Endothelial cell of umbilical vein (primary cell): ENCODE measurements around the gene MICAL3. TPM values are rescaled to one million over a fixed set of nuclear protein-coding genes. Genes with fewer than 3 reads are reported as not detected.

ENCODE experiments used
- BruUV-seq: library from RNA; stranded (reverse); fragments of 400-500 nt; replicated peaks from 2 replicates; lab custom pipeline; 2021; lab: Mats Ljungman, UMichigan
- CTCF ChIA-PET: fragments of 300-600, 350-600 bp; sonication (Branson Sonifier 250); formaldehyde crosslinking; loops from one replicate; lab custom pipeline; 2021; ENCODE audit warnings: antibody characterized with exemption, inconsistent platforms; lab: Charles Lee
- POLR2A ChIA-PET: fragments of 300-600, 350-600 bp; sonication (Branson Sonifier 250); formaldehyde crosslinking; loops from one replicate; lab custom pipeline; 2021; ENCODE audit warnings: antibody characterized with exemption, inconsistent platforms; lab: Charles Lee
- DNase-seq: peaks from one replicate; pipeline ENCODE4 v3.0.0-alpha.2; 2011; ENCODE audit warnings: low read depth, low spot score
- FAIRE-seq: peaks from 2 replicates; lab custom pipeline; 2011; peaks lifted over from hg19 to GRCh38; lab: Jason Lieb, UNC
- H2AFZ ChIP-seq: 2 replicates; pipeline ENCODE4 v1.6.0; 2012; ENCODE audit warnings: low read depth, low read length, control low read depth, inconsistent platforms
- H3K27ac ChIP-seq: 2 replicates; pipeline ENCODE4 v1.5.1; 2011; ENCODE audit warnings: low read depth, mild to moderate bottlenecking, control low read depth, low read length, moderate library complexity; ENCODE audit not compliant: insufficient read depth
- H3K27me3 ChIP-seq, 2 experiments: 2 replicates each; pipeline versions ENCODE4 v1.6.0 to v1.6.1; 2011; ENCODE audit warnings: low read length in 2 of 2, mixed read lengths in 1 of 2; ENCODE audit not compliant: control insufficient read depth in 2 of 2, insufficient read depth in 2 of 2
- H3K36me3 ChIP-seq, 2 experiments: 2 replicates in 1 of 2; 3 replicates in 1 of 2; pipeline ENCODE4 v1.5.1; 2011; ENCODE audit warnings: low read length in 2 of 2, mild to moderate bottlenecking in 1 of 2, moderate library complexity in 1 of 2; ENCODE audit not compliant: control insufficient read depth in 2 of 2, insufficient read depth in 2 of 2; ENCODE audit errors: extremely low read depth in 1 of 2
- H3K4me1 ChIP-seq: 3 replicates; pipeline ENCODE4 v1.5.1; 2011; ENCODE audit warnings: mild to moderate bottlenecking, low read length; ENCODE audit not compliant: control insufficient read depth, insufficient read depth; ENCODE audit errors: extremely low read depth
- H3K4me2 ChIP-seq: 2 replicates; pipeline ENCODE4 v1.6.1; 2011; ENCODE audit warnings: low read length, control low read depth, mixed read lengths; ENCODE audit not compliant: insufficient read depth
- H3K4me3 ChIP-seq, 3 experiments: fragments of 200-600 bp in 1 of 3; sonication (generic), shearing (Covaris generic) in 1 of 3; replicated peaks in 1 of 3; 2 replicates each; pipeline ENCODE4 v1.5.1; 2011 to 2016; ENCODE audit warnings: control low read depth in 3 of 3, low read length in 3 of 3, mild to moderate bottlenecking in 2 of 3, inconsistent platforms in 1 of 3, low read depth in 1 of 3, moderate library complexity in 1 of 3; ENCODE audit not compliant: insufficient read depth in 1 of 3
- H3K79me2 ChIP-seq: 2 replicates; pipeline ENCODE4 v1.6.0; 2012; ENCODE audit warnings: low read length, inconsistent platforms; ENCODE audit not compliant: control insufficient read depth, insufficient read depth
- H3K9ac ChIP-seq: replicated peaks from 2 replicates; pipeline ENCODE3; 2011; ENCODE audit warnings: low read length, control low read depth; ENCODE audit not compliant: insufficient read depth; ENCODE audit errors: extremely low read depth
- H3K9me1 ChIP-seq: replicated peaks from 3 replicates; pipeline ENCODE4 v1.6.0; 2011; ENCODE audit warnings: mild to moderate bottlenecking, low read length; ENCODE audit not compliant: control insufficient read depth, insufficient read depth; ENCODE audit errors: extremely low read depth
- H3K9me3 ChIP-seq: replicated peaks from 2 replicates; pipeline ENCODE4 v1.5.1; 2012; ENCODE audit warnings: low read length, inconsistent platforms; ENCODE audit not compliant: control insufficient read depth, insufficient read depth
- H4K20me1 ChIP-seq: replicated peaks from 2 replicates; pipeline ENCODE3; 2011; ENCODE audit warnings: mild to moderate bottlenecking, low read length; ENCODE audit not compliant: control insufficient read depth, insufficient read depth; ENCODE audit errors: extremely low read depth
- EZH2 ChIP-seq: IDR thresholded peaks from 2 replicates; pipeline ENCODE4 v1.6.1; 2012; ENCODE audit warnings: borderline replicate concordance, low read depth, mild to moderate bottlenecking, moderate library complexity, low read length, inconsistent platforms; ENCODE audit not compliant: severe bottlenecking
- FOS ChIP-seq: IDR thresholded peaks from 2 replicates; pipeline ENCODE4 v1.6.1; 2011; ENCODE audit warnings: mild to moderate bottlenecking, low read length, moderate library complexity, borderline replicate concordance; ENCODE audit not compliant: insufficient read depth
- GATA2 ChIP-seq: IDR thresholded peaks from 2 replicates; pipeline ENCODE4 v1.7.0; 2011; ENCODE audit warnings: low read depth, mild to moderate bottlenecking, moderate library complexity, mixed read lengths, low read length; ENCODE audit not compliant: insufficient read length, insufficient read depth
- JUN ChIP-seq: IDR thresholded peaks from 2 replicates; pipeline ENCODE4 v1.6.1; 2011; ENCODE audit warnings: borderline replicate concordance, low read depth; ENCODE audit not compliant: insufficient read length, insufficient read depth
- MYC ChIP-seq: IDR thresholded peaks from one replicate; pipeline ENCODE4 v1.6.1; 2011; ENCODE audit warnings: mild to moderate bottlenecking, low read depth, low read length
- POLR2A ChIP-seq: IDR thresholded peaks from 2 replicates; pipeline ENCODE4 v1.6.1; 2012; ENCODE audit warnings: low read depth, mild to moderate bottlenecking, control low read depth, low read length
- POLR2AphosphoS5 ChIP-seq: IDR thresholded peaks from 2 replicates; pipeline ENCODE4 v1.6.1; 2012; ENCODE audit warnings: low read depth, mild to moderate bottlenecking, control low read depth, low read length, moderate library complexity; ENCODE audit not compliant: insufficient read depth
- dilution Hi-C: fragments of 300-500 bp; cut with MboI; formaldehyde crosslinking; loops from one replicate; pipeline ENCODE4 v1.15.0; 2019; ENCODE audit warnings: low sequenced_read_pairs; ENCODE audit not compliant: extremely low pct_ligation_motif_present
- intact Hi-C: fragments of 100-400 bp; cut with micrococcal nuclease; formaldehyde crosslinking; loops from one replicate; pipeline ENCODE4 v1.10.0; 2022
- polyA plus RNA-seq, 4 experiments: library from polyadenylated mRNA; depleted of rRNA in 3 of 4; stranded (reverse) in 3 of 4; unstranded in 1 of 4; fragments of >200 nt; gene quantifications; 2 replicates each; pipeline versions ENCODE4 v1.2.1 to v1.2.3, GENCODE V29; 2011 to 2012; ENCODE audit warnings: missing spikeins in 1 of 4
- total RNA-seq: library from RNA; stranded (reverse); gene quantifications from 2 replicates; pipeline ENCODE4 v1.2.3, GENCODE V29; 2021
- TF ChIP-seq, protein P1 (sequence below), 2 donors: IDR thresholded peaks; 1 replicate in 1 of 2; 2 replicates in 1 of 2; pipeline ENCODE4 v1.5.1; 2011; ENCODE audit warnings: low read length in 2 of 2, mild to moderate bottlenecking in 2 of 2, moderate library complexity in 2 of 2, control low read depth in 1 of 2, inconsistent platforms in 1 of 2, low read depth in 1 of 2; ENCODE audit not compliant: insufficient read depth in 1 of 2; ENCODE audit errors: extremely low read depth in 1 of 2
- TF ChIP-seq, protein P2 (sequence below): IDR thresholded peaks from 2 replicates; pipeline ENCODE4 v1.6.1; 2011; ENCODE audit not compliant: insufficient read depth, insufficient read length

MICAL3 gene
- total and polyA plus RNA-seq, 2 donors (not counting 3 experiments of a cell fraction or from before 2014, with no cell fraction given): 14.5 to 63.7 TPM

DNA sequence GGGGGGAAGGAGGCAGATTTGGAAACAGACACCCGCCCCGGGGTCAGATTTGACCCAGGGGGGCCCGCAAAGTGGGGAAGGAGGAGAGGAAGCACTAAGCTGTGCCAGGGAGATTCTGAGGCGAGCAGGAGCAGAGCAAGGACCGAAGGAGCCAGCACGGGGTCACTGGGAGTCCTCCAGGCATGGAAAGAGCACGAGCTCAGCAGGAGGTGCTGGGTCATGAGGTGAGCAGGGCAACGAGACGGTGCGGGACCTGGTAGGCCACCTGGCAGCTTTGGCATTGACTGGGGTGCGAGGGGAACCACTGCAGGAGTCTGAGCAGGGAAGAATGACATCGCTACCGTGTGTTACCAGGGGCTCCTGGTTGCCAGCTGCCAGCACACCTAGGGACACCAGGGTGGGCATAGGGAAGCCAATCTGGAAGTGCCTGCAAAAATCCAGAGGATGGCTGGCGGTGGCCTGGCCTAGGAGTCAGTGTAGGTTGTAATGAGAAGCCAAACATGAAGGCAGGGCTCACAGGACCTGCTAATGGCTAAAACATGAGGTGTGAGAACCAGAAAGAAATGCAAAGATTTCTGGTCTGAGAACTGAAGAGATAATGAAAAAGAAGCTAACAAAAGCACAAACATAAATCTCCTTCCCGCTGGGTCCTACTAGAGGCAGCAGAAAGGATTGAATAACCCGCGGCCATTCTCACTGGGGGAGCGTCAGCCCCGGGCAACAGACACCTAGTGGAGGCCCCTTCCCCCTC, 63.5 kb downstream of the MICAL3 start:
- Histone ChIP-seq H3K4me3 (no peak overlapping the region), H3K9ac (no peak overlapping the region), H4K20me1 (no peaks in the 10 kb centered on the region), H3K36me3 (no peaks in the 10 kb centered on the region), H3K4me1 (no peaks in the 10 kb centered on the region), H3K79me2 (peaks cover 57% of the 10 kb centered on the region), H3K9me1 (no peaks in the 10 kb centered on the region), H3K27me3 (no peaks in the 10 kb centered on the region), H3K4me2 (no peak overlapping the region), H3K27ac (no peak overlapping the region), H2AFZ (no peak overlapping the region), H3K9me3 (no peaks in the 10 kb centered on the region)
- DNase-seq (no peak), FAIRE-seq (no peak)
- dilution Hi-C loops (no loop called here), intact Hi-C loops (loop anchor here (5.0 kb wide), 1 partner anchor 39 kb away; no protein-coding TSS in a partner anchor)
- POLR2A ChIA-PET: no interaction called here
- no peak for TF ChIP-seq GATA2
- TF ChIP-seq POLR2AphosphoS5: no peak
- TF ChIP-seq JUN: no peak
- no peak for TF ChIP-seq FOS
- TF ChIP-seq MYC: no peak
- TF ChIP-seq, protein P1, sequence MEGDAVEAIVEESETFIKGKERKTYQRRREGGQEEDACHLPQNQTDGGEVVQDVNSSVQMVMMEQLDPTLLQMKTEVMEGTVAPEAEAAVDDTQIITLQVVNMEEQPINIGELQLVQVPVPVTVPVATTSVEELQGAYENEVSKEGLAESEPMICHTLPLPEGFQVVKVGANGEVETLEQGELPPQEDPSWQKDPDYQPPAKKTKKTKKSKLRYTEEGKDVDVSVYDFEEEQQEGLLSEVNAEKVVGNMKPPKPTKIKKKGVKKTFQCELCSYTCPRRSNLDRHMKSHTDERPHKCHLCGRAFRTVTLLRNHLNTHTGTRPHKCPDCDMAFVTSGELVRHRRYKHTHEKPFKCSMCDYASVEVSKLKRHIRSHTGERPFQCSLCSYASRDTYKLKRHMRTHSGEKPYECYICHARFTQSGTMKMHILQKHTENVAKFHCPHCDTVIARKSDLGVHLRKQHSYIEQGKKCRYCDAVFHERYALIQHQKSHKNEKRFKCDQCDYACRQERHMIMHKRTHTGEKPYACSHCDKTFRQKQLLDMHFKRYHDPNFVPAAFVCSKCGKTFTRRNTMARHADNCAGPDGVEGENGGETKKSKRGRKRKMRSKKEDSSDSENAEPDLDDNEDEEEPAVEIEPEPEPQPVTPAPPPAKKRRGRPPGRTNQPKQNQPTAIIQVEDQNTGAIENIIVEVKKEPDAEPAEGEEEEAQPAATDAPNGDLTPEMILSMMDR (IDR thresholded peaks at IDR 0.05; ENCODE audit: extremely low read depth in 1 of 2, insufficient read depth in 1 of 2, low read depth in 1 of 2, low read length in 2 of 2): no peak
- TF ChIP-seq POLR2A: no peak
- TF ChIP-seq, protein P2, sequence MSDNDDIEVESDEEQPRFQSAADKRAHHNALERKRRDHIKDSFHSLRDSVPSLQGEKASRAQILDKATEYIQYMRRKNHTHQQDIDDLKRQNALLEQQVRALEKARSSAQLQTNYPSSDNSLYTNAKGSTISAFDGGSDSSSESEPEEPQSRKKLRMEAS: no peak
- TF ChIP-seq EZH2: no peak
- BruUV-seq: no TSS peak
- CTCF ChIA-PET: interaction anchor here (1.3 to 1.6 kb wide), 2 partner anchors 13 to 14 kb away, joined by 3 to 7 read pairs; no protein-coding TSS in a partner anchor
